ENCODE results near the gene RAPGEF4.

RAPGEF4 gene

GRCh38 chr2:172830482-172830881, 94.8 kb downstream of the RAPGEF4 start:
- no peak for DNase-seq (ENCODE audit: low read depth)
- no peak for TF ChIP-seq CTCF (IDR thresholded peaks at IDR 0.05; ENCODE audit: control insufficient read depth, extremely low read depth, insufficient read depth)
- H3K4me3 ChIP-seq (ENCODE audit: low read depth, low read length) = no peak overlapping the region

- no peak overlapping the region for H3K4me3 ChIP-seq (ENCODE audit: low read depth, low read length)
- no peak for DNase-seq (ENCODE audit: low read depth)
- no peak for TF ChIP-seq CTCF (IDR thresholded peaks at IDR 0.05; ENCODE audit: control insufficient read depth, extremely low read depth, insufficient read depth)
Observed at GRCh38 chr2:172833898-172834297, 98.3 kb downstream of the RAPGEF4 start.

- DNase-seq (ENCODE audit: low read depth) = no peak
- no peak overlapping the region for H3K4me3 ChIP-seq (ENCODE audit: low read depth, low read length)
- TF ChIP-seq CTCF (IDR thresholded peaks at IDR 0.05; ENCODE audit: control insufficient read depth, extremely low read depth, insufficient read depth) = no peak
Observed at GRCh38 chr2:172834881-172835280, 99.2 kb downstream of the RAPGEF4 start.

GRCh38 chr2:172836347-172836821, 100.7 kb downstream of the RAPGEF4 start:
- DNase-seq (ENCODE audit: low read depth) = no peak
- no peak for TF ChIP-seq CTCF (IDR thresholded peaks at IDR 0.05; ENCODE audit: control insufficient read depth, extremely low read depth, insufficient read depth)
- H3K4me3 ChIP-seq (ENCODE audit: low read depth, low read length) = no peak overlapping the region

- no peak for TF ChIP-seq CTCF (IDR thresholded peaks at IDR 0.05; ENCODE audit: control insufficient read depth, extremely low read depth, insufficient read depth)
- no peak for DNase-seq (ENCODE audit: low read depth)
Observed at GRCh38 chr2:172836827-172837226, 101.2 kb downstream of the RAPGEF4 start.

GRCh38 chr2:172839446-172839845, 103.8 kb downstream of the RAPGEF4 start:
- no peak for TF ChIP-seq CTCF (IDR thresholded peaks at IDR 0.05; ENCODE audit: control insufficient read depth, extremely low read depth, insufficient read depth)
- H3K4me3 ChIP-seq (ENCODE audit: low read depth, low read length) = no peak overlapping the region
- no peak for DNase-seq (ENCODE audit: low read depth)

More at GRCh38 chr2:172836827-172837226, 101.2 kb downstream of the RAPGEF4 start:
- H3K4me3 ChIP-seq (ENCODE audit: low read depth, low read length) = no peak overlapping the region

GRCh38 chr2:172842511-172843265, 107.0 kb downstream of the RAPGEF4 start:
- TF ChIP-seq CTCF (IDR thresholded peaks at IDR 0.05; ENCODE audit: control insufficient read depth, extremely low read depth, insufficient read depth) = no peak
- no peak for DNase-seq (ENCODE audit: low read depth)
- H3K4me3 ChIP-seq (ENCODE audit: low read depth, low read length) = no peak overlapping the region
